ENCODE measurements around the gene SSR2.

- TF ChIP-seq, protein P1, sequence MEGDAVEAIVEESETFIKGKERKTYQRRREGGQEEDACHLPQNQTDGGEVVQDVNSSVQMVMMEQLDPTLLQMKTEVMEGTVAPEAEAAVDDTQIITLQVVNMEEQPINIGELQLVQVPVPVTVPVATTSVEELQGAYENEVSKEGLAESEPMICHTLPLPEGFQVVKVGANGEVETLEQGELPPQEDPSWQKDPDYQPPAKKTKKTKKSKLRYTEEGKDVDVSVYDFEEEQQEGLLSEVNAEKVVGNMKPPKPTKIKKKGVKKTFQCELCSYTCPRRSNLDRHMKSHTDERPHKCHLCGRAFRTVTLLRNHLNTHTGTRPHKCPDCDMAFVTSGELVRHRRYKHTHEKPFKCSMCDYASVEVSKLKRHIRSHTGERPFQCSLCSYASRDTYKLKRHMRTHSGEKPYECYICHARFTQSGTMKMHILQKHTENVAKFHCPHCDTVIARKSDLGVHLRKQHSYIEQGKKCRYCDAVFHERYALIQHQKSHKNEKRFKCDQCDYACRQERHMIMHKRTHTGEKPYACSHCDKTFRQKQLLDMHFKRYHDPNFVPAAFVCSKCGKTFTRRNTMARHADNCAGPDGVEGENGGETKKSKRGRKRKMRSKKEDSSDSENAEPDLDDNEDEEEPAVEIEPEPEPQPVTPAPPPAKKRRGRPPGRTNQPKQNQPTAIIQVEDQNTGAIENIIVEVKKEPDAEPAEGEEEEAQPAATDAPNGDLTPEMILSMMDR (IDR thresholded peaks at IDR 0.05; ENCODE audit: low read depth, low read length, poor library complexity, severe bottlenecking), result no peak
- TF ChIP-seq EZH2phosphoT487 (IDR thresholded peaks at IDR 0.05; ENCODE audit: borderline replicate concordance, low read length), result no peak
Observed at GRCh38 chr1:156056326-156056849, 35.6 kb upstream of the SSR2 start.

All from DOHH2 (cell line).